Ovary (tissue), 9 donors: Measurements from ENCODE around the gene AKAP17A. TPM values are rescaled to one million over a fixed set of nuclear protein-coding genes. Genes with fewer than 3 reads are reported as not detected.

Experiments
- DNase-seq, 5 donors: peaks; one replicate each; pipeline ENCODE4 v3.0.0-alpha.2; 2019 to 2020
- H3K27ac ChIP-seq, 2 donors: fragments of 200-600 bp; one replicate each; pipeline versions ENCODE4 v1.5.1 to v1.8.0; 2019 to 2022
- H3K27me3 ChIP-seq: fragments of 200-600 bp; one replicate; pipeline ENCODE4 v1.8.0; 2022
- H3K36me3 ChIP-seq: fragments of 200-600 bp; sonication (generic); one replicate; pipeline ENCODE4 v1.5.1; 2019
- H3K4me1 ChIP-seq: one replicate; pipeline ENCODE4 v1.8.1; 2013; ENCODE audit warnings: mild to moderate bottlenecking, moderate library complexity; ENCODE audit not compliant: insufficient read depth
- H3K4me3 ChIP-seq: fragments of 200-600 bp; sonication (generic); one replicate; pipeline ENCODE4 v1.5.1; 2017
- H3K9me3 ChIP-seq, 2 donors: fragments of 200-600 bp in 1 of 2; sonication (generic) in 1 of 2; one replicate each; pipeline versions ENCODE4 v1.5.1 to v1.8.1; 2013 to 2019; ENCODE audit warnings: mild to moderate bottlenecking in 1 of 2, moderate library complexity in 1 of 2
- EP300 ChIP-seq: sonication (generic); formaldehyde crosslinking; IDR thresholded peaks from one replicate; pipeline ENCODE4 v1.6.1; 2017; ENCODE audit warnings: antibody characterized with exemption
- POLR2A ChIP-seq: fragments of 450-650 bp; IDR thresholded peaks from one replicate; pipeline ENCODE4 v1.6.1; 2017; ENCODE audit warnings: antibody characterized with exemption, mild to moderate bottlenecking, moderate library complexity
- WGBS, 3 donors: extraction: QIAGEN DNeasy Blood & Tissue Kit in 1 of 3; methylation state at CpG; one replicate each; pipeline versions ENCODE4 v1.1.5 to v1.1.7; 2013 to 2017; 5-methylcytosine and 5-hydroxymethylcytosine counted together
- intact Hi-C, 4 donors: fragments of 100-400 bp; cut with DNase I; formaldehyde crosslinking; loops; one replicate each; pipeline versions ENCODE4 v1.11.0 to v1.15.1; 2022 to 2023
- polyA plus RNA-seq, 2 donors: library from polyadenylated mRNA; stranded (reverse); fragments of 200-250 nt in 1 of 2; fragments of 350-450 nt in 1 of 2; fragmentation: Illumina TruSeq in 1 of 2; extraction: RNeasy Lipid Tissue Mini Kit (QIAGEN cat#74804) in 1 of 2; gene quantifications; one replicate each; pipeline ENCODE4 v1.2.3, GENCODE V29; 2013 to 2014
- total RNA-seq, 7 donors: library from RNA; depleted of rRNA in 2 of 7; stranded (reverse); fragments of >200 nt in 2 of 7; fragmentation: NEBNext Ultra II Directional in 3 of 7; extraction: Animal tissue kit (Norgen Biotek cat#: 25700) in 3 of 7; gene quantifications; one replicate each; pipeline versions ENCODE4 v1.1.0 to v1.2.4, GENCODE V29; 2016 to 2023
- TF ChIP-seq, protein P1 (sequence below), 3 donors: fragments of 450-650 bp in 2 of 3; fragments of 200-600 bp in 1 of 3; IDR thresholded peaks; one replicate each; pipeline versions ENCODE4 v1.5.1 to v1.8.0; 2016 to 2022; ENCODE audit warnings: antibody characterized with exemption in 3 of 3, mild to moderate bottlenecking in 1 of 3
- donor health status: DM: no; HTN: no; CAD: no; lungs with moderate emphysema.
- donor health status: DM: no; HTN: no; CAD: no.
- donor health status: Bipolar disorder and iron deficiency.
- donor health status: DM: yes; HTN: yes; CAD: no.
- donor health status: DM: no; HTN: no; CAD: no.
- donor health status: DM: yes; HTN: yes; CAD: no.

AKAP17A gene
- total and polyA plus RNA-seq, 9 donors = 15.4 to 78.1 (median 63.3) TPM

DNA sequence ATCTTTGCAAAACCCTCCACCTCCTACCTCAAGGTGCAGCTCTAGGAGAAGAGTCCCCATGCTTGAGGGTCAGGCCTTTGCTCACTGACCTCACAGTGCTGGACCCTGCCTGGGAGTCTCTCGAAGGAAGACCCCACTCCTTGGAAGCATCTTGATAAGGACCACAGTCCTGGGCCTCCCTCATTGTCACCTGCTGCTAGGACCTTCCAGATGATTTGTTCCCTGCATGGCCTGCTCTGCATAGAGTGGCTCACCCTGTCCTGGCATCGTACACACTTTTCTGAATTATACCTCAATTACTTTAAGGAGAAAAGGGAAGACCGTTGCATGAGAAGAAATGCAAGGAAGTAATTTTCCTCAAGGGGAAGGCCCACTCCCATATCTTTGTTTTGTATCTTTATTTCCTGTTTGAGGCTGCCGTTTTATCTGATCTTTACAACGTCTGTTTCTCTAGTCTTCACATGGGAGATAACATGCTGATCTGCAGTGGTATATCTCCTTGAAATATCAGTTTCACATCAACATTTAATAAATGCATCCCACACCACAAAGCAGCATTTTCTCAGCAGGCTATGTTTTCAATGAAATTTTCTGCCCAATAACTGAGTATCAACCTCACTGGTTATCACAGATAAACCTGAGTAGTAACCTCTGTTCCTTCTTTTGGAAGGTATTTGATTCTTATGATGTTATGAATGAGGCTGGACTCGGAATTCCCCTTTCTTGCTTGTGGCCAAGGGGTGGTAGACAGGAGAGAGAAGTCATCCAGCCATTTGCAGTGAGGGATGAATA is 15.0 kb upstream of the AKAP17A start:
- TF ChIP-seq EP300 (no peak), POLR2A (no peak)
- TF ChIP-seq, protein P1, sequence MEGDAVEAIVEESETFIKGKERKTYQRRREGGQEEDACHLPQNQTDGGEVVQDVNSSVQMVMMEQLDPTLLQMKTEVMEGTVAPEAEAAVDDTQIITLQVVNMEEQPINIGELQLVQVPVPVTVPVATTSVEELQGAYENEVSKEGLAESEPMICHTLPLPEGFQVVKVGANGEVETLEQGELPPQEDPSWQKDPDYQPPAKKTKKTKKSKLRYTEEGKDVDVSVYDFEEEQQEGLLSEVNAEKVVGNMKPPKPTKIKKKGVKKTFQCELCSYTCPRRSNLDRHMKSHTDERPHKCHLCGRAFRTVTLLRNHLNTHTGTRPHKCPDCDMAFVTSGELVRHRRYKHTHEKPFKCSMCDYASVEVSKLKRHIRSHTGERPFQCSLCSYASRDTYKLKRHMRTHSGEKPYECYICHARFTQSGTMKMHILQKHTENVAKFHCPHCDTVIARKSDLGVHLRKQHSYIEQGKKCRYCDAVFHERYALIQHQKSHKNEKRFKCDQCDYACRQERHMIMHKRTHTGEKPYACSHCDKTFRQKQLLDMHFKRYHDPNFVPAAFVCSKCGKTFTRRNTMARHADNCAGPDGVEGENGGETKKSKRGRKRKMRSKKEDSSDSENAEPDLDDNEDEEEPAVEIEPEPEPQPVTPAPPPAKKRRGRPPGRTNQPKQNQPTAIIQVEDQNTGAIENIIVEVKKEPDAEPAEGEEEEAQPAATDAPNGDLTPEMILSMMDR (IDR thresholded peaks at IDR 0.05) = no peak
- no peak for DNase-seq
- H3K9me3 ChIP-seq = no peaks in the 10 kb centered on the region
- intact Hi-C loops = no loop called here
- H3K4me1 ChIP-seq = no peaks in the 10 kb centered on the region
- no peaks in the 10 kb centered on the region for H3K36me3 ChIP-seq
- 63 to 75% (median 65%) methylated on average over 6 of the region's 6 CpGs for WGBS, 3 donors
- no peak overlapping the region for H3K27ac ChIP-seq
- H3K27me3 ChIP-seq = no peaks in the 10 kb centered on the region
- no peak overlapping the region for H3K4me3 ChIP-seq

DNA sequence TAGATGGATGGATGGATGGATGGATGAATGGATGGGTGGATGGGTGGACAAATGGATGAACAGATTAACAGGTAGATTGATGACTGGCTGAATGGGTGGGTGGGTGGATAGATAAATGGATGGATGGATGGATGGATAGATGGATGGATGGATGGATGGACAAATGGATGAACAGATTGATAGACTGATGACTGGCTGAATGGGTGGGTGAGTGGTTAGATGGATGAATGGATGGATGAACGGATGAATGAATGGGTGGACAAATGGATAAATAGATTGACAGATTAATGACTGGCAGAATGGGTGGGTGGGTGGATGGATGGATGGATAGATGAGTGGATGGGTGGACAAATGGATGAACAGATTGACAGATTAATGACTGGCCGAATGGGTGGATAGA is 13.6 kb upstream of the AKAP17A start:
- no peak overlapping the region for H3K4me3 ChIP-seq
- DNase-seq = no peak
- no peaks in the 10 kb centered on the region for H3K4me1 ChIP-seq
- intact Hi-C loops = no loop called here
- no peaks in the 10 kb centered on the region for H3K9me3 ChIP-seq
- H3K27me3 ChIP-seq = no peaks in the 10 kb centered on the region
- no peaks in the 10 kb centered on the region for H3K36me3 ChIP-seq
- TF ChIP-seq POLR2A = no peak
- TF ChIP-seq, protein P1 (IDR thresholded peaks at IDR 0.05) = no peak
- TF ChIP-seq EP300 = no peak
- H3K27ac ChIP-seq = no peak overlapping the region
- whole genome bisulfite sequencing, 3 donors = 45 to 52% (median 50%) methylated on average over 2 of the region's 2 CpGs

DNA sequence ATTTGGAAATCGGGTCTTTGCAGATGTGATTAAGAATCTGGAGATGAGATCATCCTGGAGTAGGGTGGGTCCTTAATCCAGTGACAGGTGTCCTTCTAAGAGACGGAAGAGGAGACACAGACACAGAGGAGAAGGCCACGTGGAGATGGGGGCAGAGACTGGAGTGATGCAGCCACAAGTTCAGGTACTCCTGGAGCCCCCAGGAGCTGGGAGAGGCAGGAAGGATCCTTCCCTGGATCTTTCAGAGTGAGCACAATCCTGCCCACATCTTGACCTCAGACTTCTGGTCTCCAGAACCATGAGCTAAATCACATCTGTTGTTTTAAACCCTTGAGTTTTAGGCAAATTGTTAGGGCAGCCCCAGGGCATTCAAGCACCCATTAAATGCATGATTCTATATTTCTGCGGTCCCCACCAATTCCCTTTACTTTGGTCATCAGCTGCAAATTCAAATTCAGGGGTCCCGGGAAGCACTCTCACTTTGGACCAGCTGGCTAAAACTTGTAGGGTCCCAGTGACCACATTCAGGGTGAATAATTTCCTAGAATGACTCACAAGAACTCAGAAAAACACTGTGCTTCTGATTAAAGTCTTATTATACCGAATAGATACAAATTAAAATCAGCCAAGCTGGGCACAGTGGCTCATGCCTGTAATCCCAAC is 12.8 kb upstream of the AKAP17A start:
- Histone ChIP-seq H3K36me3 (no peaks in the 10 kb centered on the region), H3K27ac (no peak overlapping the region), H3K4me1 (no peaks in the 10 kb centered on the region), H3K9me3 (no peaks in the 10 kb centered on the region), H3K27me3 (no peaks in the 10 kb centered on the region), H3K4me3 (no peak overlapping the region)
- TF ChIP-seq, protein P1 (IDR thresholded peaks at IDR 0.05) = no peak
- TF ChIP-seq EP300 (no peak), POLR2A (no peak)
- DNase-seq = no peak
- intact Hi-C loops = no loop called here
- 60 to 68% (median 65%) methylated on average over 6 of the region's 6 CpGs for WGBS, 3 donors

DNA sequence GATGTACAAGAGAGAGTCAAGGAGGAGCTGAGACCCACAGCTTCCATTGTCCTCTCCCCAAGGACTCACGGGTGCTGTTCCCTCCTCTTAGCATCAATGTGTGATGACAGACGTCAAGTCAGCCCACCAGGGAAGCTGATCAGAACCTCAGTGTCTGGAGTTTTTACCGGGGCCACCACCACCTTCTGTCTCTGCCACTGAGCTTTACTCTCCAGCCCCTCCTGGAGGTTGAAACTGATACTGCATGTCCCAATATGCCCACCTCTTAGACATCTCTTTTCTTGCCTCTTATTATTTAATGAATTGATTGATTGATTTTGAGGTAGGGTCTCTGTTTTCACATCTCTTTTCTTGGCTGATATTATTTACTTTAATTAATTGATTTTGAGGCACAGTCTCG is 10.3 kb upstream of the AKAP17A start:
- Histone ChIP-seq H3K4me1 (no peaks in the 10 kb centered on the region), H3K27ac (no peak overlapping the region), H3K27me3 (no peaks in the 10 kb centered on the region), H3K36me3 (no peaks in the 10 kb centered on the region), H3K4me3 (no peak overlapping the region), H3K9me3 (no peaks in the 10 kb centered on the region)
- intact Hi-C loops = no loop called here
- TF ChIP-seq EP300 (no peak), POLR2A (no peak)
- TF ChIP-seq, protein P1 (IDR thresholded peaks at IDR 0.05) = peak in 1 of 3 donors; percentile 38
- no peak for DNase-seq
- 27 to 37% (median 27%) methylated on average over 4 of the region's 4 CpGs for WGBS, 3 donors
